Mammary epithelial cell (primary cell): ENCODE results near the gene BCAS3.

ENCODE experiments used
- CTCF ChIP-seq, 2 donors: IDR thresholded peaks in 1 of 2; conservative IDR thresholded peaks in 1 of 2; 2 replicates each; pipeline ENCODE4 v1.5.1; 2011 to 2012; ENCODE audit warnings: inconsistent platforms in 2 of 2, low read length in 2 of 2, mild to moderate bottlenecking in 2 of 2, control low read depth in 1 of 2, low read depth in 1 of 2; ENCODE audit not compliant: insufficient read depth in 1 of 2; ENCODE audit errors: extremely low read depth in 1 of 2
- EZH2 ChIP-seq: IDR thresholded peaks from 2 replicates; pipeline ENCODE4 v1.6.1; 2012; ENCODE audit warnings: low read length, inconsistent platforms, borderline replicate concordance

- no peak for TF ChIP-seq CTCF (conservative IDR thresholded peaks at IDR 0.05 in 1 of 2, IDR thresholded peaks at IDR 0.05 in 1 of 2; ENCODE audit: extremely low read depth in 1 of 2, insufficient read depth in 1 of 2, low read depth in 1 of 2, low read length in 2 of 2)
- TF ChIP-seq EZH2 = no peak
Observed at GRCh38 chr17:60941571-60941970, 263.9 kb downstream of the BCAS3 start.
